NCI-H2227 treated with DMSO at 0.1 percent for 48 hours (cell line): ENCODE measurements around the gene DCAF15.
A peak's percentile ranks its signal among the peaks of the same experiment; 100 is the strongest.
"Not testable (repeated sequence)": the region's sequence is repeated elsewhere in the genome, so short reads cannot be mapped to it uniquely, and the experiment has no call there.

ENCODE experiments used
- DNase-seq: peaks from one replicate; lab custom pipeline; 2025; lab: John Stamatoyannopoulos, UW

DCAF15 gene, protein sequence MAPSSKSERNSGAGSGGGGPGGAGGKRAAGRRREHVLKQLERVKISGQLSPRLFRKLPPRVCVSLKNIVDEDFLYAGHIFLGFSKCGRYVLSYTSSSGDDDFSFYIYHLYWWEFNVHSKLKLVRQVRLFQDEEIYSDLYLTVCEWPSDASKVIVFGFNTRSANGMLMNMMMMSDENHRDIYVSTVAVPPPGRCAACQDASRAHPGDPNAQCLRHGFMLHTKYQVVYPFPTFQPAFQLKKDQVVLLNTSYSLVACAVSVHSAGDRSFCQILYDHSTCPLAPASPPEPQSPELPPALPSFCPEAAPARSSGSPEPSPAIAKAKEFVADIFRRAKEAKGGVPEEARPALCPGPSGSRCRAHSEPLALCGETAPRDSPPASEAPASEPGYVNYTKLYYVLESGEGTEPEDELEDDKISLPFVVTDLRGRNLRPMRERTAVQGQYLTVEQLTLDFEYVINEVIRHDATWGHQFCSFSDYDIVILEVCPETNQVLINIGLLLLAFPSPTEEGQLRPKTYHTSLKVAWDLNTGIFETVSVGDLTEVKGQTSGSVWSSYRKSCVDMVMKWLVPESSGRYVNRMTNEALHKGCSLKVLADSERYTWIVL

DNA sequence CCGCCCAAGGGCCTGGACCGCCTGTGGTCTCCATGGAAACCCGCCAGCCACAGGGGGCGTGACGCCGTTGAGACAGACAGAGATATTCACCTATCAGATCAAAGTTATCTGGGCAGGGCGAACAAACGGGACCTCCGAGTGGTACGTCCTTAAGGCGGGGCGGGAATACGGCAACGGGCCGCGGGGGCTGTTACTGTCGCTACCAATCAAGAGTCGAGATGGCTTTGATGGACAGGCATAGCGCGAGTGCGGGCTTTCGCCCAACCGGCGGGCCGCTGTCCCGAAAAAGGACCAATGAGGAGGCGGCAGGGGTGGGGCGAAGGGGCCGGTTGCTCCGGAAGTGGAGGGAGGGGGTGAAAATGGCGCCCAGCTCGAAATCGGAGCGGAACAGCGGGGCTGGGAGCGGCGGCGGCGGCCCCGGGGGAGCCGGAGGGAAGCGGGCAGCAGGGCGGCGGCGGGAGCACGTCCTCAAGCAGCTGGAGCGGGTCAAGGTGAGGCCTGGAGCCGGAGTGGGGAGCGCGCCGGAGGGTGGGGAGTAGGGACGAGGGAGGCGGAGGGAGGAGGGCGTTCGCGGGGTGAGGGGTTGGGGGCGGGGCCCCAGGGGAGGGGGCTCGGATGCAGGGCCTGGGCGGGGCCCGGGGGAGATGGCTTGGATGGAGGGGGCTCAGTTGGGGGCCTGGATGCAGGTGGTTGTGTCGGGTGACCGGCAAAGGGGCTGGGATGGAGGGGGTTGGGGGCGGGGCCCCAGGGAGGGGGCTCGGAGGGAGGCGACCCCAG is at the start of gene DCAF15:
Gene DCAF15 (plus strand): TSS at position 356 of the 777 bp plus-strand sequence. CDS start 4 bp downstream, at position 360.
- peak; percentile 97 for DNase-seq

DNA sequence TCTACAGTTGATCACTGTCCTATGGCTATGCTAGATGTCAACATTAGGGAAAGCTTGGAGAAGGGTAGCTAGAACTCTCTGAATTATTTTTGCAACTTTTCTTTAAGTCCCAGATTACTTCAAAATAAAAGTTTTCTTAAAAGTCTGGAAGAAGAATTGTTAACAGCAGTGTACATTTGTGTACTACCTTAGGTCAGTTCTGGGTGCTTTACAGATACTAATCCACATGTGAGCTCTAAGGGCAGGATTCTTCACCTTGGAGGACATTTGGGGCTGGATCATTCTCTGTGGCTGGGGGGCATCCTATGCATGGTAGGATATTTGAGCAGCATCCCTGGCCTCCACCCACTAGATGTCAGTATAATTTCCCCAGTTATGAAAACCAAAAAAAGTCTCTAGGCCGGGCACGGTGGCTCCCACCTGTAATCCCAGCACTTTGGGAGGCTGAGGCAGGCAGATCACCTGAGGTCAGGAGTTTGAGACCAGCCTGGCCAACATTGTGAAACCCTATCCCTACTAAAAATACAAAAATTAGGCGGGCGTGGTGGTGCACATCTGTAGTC is 49.2 kb upstream of the DCAF15 start:
- no peak for DNase-seq

DNA sequence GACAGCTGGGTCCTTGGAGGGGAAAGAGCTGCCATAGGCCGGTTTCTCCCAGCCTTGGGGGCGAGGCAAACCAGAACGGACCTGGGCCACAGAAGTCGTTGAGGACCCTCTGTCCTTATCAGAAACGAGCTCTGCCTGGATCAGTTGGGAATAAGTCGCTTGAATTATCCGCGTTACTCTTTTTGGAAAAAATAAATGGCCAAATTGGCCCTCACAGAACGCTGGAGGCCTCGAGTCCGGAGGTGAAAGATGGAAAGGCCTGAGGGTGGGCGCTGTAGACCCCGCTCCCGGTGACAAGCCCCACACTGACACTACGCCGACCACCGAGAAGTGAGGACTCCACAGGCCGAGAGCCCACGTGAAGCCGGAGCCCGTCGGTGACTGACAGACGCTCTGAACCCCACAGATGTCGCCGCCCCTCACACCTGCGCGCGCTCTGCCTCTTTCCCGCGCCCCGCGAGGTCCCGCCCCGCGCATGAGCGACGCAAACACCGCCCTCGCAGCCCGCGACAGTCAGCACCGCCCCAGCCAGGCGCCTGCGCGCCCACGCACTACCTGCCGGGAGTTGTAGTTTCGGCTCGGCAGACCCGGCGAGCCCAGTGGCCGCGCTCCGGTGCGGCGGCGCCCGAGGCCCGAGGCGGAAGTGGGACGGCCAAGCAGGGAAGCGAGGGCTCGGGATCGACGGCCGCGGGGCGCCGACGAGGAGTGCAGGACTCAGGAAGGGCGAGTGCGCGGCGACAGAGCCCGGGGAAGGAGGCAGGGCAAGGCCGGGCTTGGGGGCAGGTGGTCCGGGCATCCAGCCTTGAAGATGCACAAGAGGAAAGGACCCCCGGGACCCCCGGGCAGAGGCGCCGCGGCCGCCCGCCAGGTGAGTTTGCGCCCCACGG is 46.4 kb upstream of the DCAF15 start, which contains the start of the genes BRME1 and CC2D1A:
Gene BRME1 (minus strand): TSS at position 484 of the 887 bp plus-strand sequence. CDS start 1,225 bp downstream, outside the sequence.
Gene CC2D1A (plus strand): TSS at position 568 of the 887 bp plus-strand sequence. CDS start 241 bp downstream, at position 809.
- DNase-seq: peak; percentile 84

DNA sequence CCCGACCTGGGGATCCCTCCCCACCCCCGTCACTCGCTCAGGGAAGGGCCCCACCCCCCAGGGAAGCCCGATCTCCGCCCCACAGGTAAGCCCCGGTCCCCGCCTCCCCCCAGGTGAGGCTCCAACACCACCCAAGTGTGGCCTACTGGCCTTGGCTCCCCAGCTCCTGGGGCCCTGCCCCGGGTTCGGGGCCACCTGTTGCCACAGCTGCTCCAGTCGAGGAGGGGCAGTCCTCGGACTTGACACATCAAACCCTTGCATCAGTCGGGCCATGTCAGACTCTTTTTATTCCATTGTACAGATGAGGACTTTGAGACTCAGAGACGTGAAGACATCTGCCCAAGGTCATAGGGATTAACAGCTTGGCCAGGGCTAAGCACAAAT is 45.8 kb upstream of the DCAF15 start:
- no peak for DNase-seq

DNA sequence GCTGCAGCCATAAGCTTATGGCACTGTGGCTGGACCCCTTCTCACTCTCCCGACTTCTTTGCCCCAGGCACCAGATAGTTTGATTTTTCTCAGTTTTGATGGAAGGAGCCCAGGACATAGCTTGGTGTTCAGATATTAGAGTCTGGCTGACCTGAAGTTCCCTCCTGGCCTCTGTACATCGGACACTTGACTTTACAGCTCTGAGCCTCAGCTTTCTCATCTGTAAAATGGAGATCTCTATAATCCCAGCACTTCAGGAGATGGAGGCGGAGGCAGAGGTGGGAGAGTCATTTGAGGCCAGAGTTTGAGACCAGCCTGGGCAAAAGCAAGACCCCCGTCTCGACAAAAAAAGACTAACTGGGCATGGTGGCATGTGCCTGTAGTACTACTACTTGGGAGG is 45.4 kb upstream of the DCAF15 start:
- DNase-seq: no peak

DNA sequence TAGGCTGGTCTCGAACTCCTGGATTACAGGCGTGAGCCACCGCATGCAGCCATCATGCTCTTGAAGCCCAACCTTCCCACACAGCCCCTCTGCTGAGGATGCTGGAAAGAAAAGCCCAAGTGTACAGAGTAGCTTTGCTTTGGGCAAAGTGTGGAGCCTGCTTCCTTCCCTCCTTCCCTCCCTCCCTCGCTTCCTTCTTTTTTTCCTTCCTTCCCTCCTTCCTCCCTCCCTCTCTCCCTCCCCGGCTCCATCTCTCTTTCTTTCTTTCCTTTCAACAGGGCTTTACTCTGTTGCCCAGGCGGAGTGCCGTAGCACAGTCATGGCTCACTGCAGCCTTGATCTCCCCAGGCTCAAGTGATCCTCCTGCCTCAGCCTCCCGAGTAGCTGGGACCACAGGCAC is 43.6 kb upstream of the DCAF15 start:
- no peak for DNase-seq

DNA sequence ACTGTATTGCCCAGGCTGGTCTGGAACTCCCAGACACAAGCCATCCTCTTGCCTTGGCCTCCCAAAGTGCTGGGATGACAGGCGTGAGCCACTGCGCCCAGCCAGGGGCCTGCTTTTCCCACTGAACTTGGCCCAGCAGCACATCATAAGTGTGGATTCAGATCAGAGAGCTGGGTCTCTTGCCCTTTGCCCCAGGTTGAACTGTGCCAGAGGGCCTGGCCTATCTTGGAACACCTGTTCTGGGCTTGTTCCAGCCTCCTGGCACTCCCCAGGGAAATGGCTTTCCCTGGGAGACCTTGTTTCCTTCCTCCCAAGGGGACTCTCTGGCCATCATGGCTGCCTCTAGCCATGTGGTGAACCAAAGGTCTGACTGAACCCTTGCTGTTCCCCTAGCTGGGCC is 42.9 kb upstream of the DCAF15 start:
- no peak for DNase-seq

DNA sequence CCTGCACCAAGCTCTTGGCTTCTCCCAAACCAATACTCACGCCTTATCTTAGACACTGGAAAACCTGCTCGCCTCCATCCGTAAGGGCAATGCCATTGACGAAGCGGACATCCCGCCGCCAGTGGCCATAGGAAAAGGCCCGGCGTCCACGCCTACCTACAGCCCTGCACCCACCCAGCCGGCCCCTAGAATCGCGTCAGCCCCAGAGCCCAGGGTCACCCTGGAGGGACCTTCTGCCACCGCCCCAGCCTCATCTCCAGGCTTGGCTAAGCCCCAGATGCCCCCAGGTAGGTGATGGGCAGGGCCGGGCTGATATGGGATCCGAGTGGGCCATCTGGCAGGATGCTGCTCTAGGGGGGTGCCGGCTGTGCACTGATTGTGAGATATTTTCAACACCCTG is 39.0 kb upstream of the DCAF15 start:
- DNase-seq: no peak

DNA sequence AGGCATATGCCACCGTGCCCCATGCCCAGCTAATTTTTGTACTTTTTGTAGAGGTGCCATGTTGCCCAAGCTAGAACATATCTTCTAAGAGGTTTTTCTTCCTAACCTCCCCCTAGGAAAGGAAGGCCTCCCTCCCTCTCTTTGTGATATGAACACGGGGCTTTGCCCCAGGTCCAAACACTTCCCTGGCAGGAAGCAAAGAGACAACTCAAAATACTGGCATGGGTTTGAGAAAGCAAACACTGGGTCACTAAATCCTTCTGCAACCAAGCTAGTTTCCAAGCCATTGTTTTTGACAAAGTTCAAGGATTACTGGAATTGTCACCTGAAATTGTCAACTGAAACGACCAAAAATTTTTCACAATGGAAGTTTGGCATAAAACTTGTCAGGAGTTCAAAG is 37.5 kb upstream of the DCAF15 start:
- no peak for DNase-seq

DNA sequence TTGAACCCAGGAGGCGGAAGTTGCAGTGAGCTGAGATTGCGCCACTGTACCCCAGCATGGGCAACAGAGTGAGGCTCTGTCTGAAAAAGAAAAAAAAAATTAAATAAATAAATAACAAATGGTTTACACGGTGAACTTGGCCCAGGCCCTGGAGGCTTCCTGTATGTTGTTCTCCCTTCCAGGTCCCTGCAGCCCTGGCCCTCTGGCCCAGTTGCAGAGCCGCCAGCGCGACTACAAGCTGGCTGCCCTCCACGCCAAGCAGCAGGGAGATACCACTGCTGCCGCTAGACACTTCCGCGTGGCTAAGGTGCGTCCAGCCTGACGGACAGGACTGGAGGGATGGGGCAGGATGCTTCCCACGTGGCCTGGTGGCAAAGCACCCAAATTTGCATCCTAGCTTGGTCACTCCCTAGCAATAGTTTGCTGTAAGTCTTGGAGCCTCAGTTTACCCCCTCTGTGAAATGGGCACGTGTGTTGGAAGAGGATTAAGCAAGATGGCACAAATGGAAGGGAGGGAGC is 34.4 kb upstream of the DCAF15 start:
- DNase-seq: no peak

DNA sequence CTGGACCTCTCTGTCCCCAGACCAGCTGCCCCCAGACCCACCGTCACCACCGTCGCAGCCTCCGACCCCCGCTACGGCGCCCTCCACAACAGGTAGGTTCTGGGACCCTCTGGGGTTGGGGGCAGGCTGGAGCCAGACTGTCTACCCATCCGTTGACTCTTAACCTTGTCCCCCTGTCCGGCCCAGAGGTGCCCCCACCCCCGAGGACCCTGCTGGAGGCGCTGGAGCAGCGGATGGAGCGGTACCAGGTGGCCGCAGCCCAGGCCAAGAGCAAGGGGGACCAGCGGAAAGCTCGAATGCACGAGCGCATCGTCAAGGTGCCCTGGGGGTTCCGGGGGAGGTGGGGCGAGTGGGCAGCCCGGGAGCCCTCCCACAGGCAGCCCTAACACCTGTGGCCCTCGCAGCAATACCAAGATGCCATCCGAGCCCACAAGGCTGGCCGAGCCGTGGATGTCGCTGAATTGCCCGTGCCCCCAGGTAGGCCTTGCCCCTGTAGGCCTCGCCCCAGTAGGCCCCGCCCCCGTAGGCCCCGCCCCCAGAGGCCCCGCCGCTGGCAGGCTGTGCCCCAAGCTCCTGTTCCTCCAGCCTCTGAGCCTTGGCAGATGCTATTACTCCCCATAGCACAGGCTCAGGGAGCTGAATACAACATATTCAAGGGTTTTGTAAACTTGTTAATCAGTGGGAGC is 33.4 kb upstream of the DCAF15 start:
- DNase-seq: no peak

DNA sequence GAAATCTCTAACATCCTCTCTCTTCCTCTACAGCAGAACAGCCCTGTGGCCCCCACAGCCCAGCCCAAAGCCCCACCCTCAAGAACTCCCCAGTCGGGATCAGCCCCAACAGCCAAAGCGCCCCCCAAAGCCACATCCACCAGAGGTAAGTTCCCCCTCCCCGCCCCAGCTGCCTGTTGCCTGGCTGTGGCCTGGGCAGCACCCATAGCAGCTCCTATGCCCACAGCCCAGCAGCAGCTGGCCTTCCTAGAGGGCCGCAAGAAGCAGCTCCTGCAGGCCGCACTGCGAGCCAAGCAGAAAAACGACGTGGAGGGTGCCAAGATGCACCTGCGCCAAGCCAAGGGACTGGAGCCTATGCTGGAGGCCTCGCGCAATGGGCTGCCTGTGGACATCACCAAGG is 31.8 kb upstream of the DCAF15 start:
- DNase-seq: no peak

DNA sequence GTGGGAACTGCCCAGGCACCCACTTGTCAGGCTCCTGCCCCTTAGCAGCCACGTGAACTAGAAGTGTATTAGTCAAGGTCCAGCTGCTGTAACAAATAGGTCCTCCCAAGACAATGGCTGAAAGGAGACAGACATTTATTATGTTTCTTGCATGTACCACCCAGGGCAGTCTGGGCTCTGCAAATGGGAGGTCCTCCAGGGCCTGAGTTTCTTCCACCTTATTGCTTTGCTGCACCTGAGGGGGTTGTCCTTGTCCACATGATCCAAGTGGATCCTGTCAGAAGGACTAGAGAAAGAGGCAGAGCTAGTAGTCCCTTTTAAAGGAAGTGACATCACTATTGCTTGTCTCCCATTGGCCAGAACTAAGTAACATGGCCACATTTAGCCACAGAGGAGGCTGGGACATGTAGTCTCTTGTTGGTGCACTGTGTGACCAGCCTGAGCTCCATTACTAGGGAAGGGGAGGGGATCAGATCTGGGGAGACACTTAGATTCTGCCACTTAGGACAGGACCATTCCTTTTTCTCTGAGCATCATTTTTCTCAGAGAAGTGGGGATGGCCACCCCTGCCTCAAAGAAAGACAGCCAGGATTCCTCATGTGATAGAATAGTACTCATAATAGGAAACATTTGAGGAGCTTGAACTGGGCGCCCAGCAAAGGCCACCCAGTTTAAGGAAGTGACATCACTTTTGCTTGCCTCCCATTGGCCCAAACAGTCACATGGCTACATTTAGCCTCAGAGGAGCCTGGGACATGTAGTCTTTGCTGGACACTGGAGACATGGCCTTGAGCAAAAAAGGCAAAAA is 31.2 kb upstream of the DCAF15 start:
- DNase-seq: peak; percentile 19

DNA sequence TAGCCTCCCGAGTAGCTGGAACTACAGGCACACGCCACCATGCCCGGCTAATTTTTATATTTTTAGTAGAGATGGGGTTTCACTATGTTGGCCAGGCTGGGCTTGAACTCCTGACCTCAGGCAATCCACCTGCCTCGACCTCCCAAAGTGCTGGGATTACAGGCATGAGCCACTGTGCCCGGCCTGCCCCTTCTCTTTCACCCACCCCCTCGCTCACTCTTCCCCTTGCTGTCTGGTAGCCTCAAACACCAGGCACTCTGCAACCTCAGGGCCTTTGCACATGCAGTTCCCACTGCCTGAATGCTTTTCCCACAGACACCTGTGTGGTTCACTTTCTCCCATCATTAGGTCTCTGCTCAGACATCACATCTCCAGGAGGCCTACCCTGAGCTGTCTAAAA is 30.2 kb upstream of the DCAF15 start:
- not testable (repeated sequence) for DNase-seq

DNA sequence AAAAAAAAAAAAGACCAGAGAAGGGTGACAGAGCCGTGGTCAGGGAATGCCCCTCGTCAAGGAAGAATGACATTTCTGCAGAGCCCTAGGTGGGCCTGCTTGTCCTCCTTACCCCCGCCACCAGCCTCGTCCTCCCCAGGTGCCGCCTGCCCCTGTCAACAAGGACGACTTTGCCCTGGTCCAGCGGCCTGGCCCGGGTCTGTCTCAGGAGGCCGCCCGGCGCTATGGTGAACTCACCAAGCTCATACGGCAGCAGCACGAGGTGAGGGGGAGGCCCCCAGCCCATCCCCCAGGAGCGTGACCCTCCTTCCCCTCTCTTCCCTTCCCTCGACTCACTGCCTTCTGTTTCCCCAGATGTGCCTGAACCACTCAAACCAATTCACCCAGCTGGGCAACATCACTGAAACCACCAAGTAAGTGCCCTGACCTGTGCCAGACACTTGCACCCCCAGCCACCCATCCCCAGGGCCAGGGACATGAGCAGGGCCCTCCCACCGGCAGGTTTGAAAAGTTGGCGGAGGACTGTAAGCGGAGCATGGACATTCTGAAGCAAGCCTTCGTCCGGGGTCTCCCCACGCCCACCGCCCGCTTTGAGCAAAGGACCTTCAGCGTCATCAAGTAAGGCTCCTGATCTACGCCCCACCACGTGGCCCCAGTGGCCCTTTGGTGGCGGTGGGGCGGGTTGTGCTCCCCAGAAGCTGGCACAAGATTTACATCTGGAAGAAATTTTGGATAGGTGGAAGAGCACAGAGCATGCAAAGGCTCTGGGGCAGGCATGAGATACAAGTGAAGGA is 28.9 kb upstream of the DCAF15 start:
- DNase-seq: no peak

DNA sequence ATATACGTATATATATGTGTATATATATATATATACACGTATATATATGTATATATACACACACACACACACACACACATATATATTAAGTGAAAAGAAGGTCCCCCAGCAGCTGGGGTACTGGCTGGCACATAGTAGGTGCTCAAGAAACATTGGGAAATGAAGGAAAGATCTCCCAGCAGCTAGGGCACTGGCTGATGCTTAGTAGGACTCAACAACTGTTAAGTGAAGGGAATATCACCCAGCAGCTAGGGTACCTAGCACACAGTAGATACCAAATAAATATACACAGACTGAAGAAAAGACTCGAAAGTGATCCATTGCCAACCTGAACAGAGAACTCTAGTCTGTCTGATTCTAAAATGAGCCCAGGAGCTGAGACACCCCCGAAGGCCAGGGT is 26.3 kb upstream of the DCAF15 start:
- DNase-seq: no peak

DNA sequence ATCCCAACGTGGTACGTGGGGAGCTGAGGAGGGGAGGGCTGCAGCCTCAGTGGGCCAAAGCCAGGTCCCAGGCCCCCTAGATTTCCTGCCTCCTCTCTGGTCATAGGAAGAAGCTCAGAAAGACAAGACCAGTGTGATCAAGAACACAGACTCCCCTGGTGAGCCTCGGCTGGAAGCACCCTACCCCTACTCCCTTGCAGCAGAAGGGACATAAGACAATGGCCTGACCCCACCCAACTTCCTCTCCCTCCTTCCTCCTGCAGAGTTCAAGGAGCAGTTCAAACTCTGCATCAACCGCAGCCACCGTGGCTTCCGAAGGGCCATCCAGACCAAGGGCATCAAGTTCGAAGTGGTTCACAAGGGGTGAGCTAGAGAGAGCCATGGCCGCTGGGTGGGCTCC is 25.6 kb upstream of the DCAF15 start:
- no peak for DNase-seq

DNA sequence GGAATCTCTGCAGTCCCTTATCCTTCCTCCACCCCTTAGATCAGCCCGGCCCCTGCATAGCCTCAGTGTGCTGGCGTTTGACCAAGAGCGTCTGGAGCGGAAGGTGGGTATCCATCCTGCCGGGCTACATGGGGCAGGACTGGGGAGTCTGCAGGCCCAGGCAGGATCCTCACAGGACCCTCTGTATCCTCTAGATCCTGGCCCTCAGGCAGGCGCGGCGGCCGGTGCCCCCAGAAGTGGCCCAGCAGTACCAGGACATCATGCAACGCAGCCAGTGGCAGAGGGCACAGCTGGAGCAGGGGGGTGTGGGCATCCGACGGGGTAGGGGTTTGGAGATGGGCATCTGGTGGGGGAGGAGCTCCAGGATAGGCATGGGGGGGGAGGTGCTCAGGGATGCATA is 23.0 kb upstream of the DCAF15 start:
- no peak for DNase-seq

DNA sequence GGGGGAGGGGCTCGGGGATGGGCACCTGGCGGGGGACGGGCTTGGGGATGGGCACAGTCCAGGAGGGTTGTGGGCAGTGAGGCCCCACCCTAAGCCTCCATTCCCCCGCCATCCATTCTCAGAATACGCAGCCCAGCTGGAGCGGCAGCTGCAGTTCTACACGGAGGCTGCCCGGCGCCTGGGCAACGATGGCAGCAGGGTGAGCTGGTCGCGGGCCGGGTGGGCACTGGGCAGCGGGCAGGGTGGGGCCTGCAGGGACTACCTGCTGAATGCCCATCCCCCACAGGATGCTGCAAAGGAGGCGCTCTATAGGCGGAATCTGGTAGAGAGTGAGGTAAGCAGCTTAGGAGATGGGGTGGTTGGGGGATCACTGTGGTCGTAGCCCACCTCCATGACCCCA is 22.4 kb upstream of the DCAF15 start:
- no peak for DNase-seq
